ENCODE results near the gene EFNA1.

EFNA1 gene

DNA sequence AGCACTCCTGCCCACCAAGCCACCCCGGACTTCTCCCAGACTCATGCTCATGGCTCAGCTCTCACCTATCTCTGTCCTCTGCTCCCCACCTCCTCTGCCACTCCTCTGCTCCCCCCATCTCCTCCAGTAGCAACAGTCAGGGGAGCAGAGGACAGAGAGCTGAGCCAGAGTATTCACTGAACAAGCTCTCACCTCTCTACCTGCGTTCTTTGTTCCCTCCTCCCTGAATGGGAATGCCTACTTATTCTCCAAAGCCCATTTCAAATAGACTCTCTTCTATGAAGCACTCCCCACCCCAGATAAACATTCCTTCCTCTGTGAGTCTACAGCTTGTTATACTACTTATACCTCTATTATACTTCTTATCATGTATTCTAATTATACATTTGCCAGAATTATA lies 6.4 kb upstream of the EFNA1 start:
- no peak for DNase-seq (ENCODE audit: extremely low spot score)
- ChIA-PET CTCF (interaction anchor here (0.6 to 1.1 kb wide), 3 partner anchors 24 to 302 kb away, joined by 3 to 5 read pairs (median 3); no protein-coding TSS in a partner anchor), POLR2A (interaction anchor here (0.8 kb wide), 1 partner anchor 14 kb away, joined by 3 read pairs; the partner anchor contains the start of gene SLC50A1)
- no peak for TF ChIP-seq HDGF (IDR thresholded peaks at IDR 0.05; ENCODE audit: borderline replicate concordance)
- TF ChIP-seq BHLHE40 (IDR thresholded peaks at IDR 0.05; ENCODE audit: borderline replicate concordance): no peak
- no peak for TF ChIP-seq SP1 (IDR thresholded peaks at IDR 0.05)
- TF ChIP-seq FOXM1 (IDR thresholded peaks at IDR 0.05; ENCODE audit: borderline replicate concordance): no peak
- no peak for TF ChIP-seq FOXA1 (IDR thresholded peaks at IDR 0.05)
- no peak for TF ChIP-seq ZNF384 (IDR thresholded peaks at IDR 0.05)
- no peak for TF ChIP-seq CTBP1 (IDR thresholded peaks at IDR 0.05; ENCODE audit: borderline replicate concordance)
- TF ChIP-seq TARDBP (IDR thresholded peaks at IDR 0.05): no peak
- no peak for TF ChIP-seq LEF1 (IDR thresholded peaks at IDR 0.05; ENCODE audit: borderline replicate concordance)

- no peak for DNase-seq (ENCODE audit: extremely low spot score)
- ChIA-PET CTCF (interaction anchor here (1.0 to 1.2 kb wide), 2 partner anchors 27 to 51 kb away, joined by 3 read pairs; partner anchors contain the start of gene KRTCAP2), POLR2A (interaction anchor here (2.0 kb wide), 1 partner anchor 51 kb away, joined by 5 read pairs; the partner anchor contains the start of gene KRTCAP2)
- TF ChIP-seq SUZ12 (IDR thresholded peaks at IDR 0.05): no peak
- no peak for TF ChIP-seq ARNT (IDR thresholded peaks at IDR 0.05)
- no peak for TF ChIP-seq NFRKB (IDR thresholded peaks at IDR 0.05)
- TF ChIP-seq CTBP1 (IDR thresholded peaks at IDR 0.05; ENCODE audit: borderline replicate concordance): no peak
- no peak for TF ChIP-seq PKNOX1 (IDR thresholded peaks at IDR 0.05)
- no peak for TF ChIP-seq SP1 (IDR thresholded peaks at IDR 0.05)
- no peak for TF ChIP-seq L3MBTL2 (conservative IDR thresholded peaks at IDR 0.05)
- no peak for TF ChIP-seq BHLHE40 (IDR thresholded peaks at IDR 0.05; ENCODE audit: borderline replicate concordance)
- no peak for TF ChIP-seq FOXM1 (IDR thresholded peaks at IDR 0.05; ENCODE audit: borderline replicate concordance)
- no peak for TF ChIP-seq LEF1 (IDR thresholded peaks at IDR 0.05; ENCODE audit: borderline replicate concordance)
- TF ChIP-seq TARDBP (IDR thresholded peaks at IDR 0.05): no peak
- TF ChIP-seq ELF4 (IDR thresholded peaks at IDR 0.05): no peak
- no peak for TF ChIP-seq HDGF (IDR thresholded peaks at IDR 0.05; ENCODE audit: borderline replicate concordance)
- no peak for TF ChIP-seq ZNF384 (IDR thresholded peaks at IDR 0.05)
Measured at GRCh38 chr1:155122308-155122707, 5.4 kb upstream of the EFNA1 start.

DNA sequence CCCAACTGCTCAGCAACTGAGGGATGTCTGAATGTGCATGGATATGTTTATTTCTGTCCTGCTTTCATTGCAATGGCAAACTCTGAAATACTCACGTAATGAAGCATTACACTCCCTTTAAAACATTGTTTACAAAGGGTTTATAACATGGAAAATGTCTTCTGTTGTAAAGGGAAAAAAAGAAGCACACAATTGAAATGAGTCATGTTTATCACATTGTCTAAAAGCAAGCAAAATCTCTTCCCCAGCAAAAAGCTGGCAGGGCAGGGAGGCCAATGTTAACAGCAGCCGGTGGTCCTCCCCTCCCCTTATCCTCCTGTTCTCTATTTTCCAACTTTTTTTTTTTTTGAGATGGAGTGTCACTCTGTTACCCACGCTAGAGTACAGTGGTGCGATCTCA lies 3.9 kb upstream of the EFNA1 start:
- CTCF ChIA-PET: interaction anchor here (1.8 kb wide), 1 partner anchor 44 kb away, joined by 4 read pairs; no protein-coding TSS in a partner anchor
- TF ChIP-seq BHLHE40 (IDR thresholded peaks at IDR 0.05; ENCODE audit: borderline replicate concordance) (no peak), HDGF (IDR thresholded peaks at IDR 0.05; ENCODE audit: borderline replicate concordance) (no peak), FOXA1 (IDR thresholded peaks at IDR 0.05) (no peak), ARNT (IDR thresholded peaks at IDR 0.05) (no peak)
- DNase-seq (ENCODE audit: extremely low spot score): no peak
- POLR2A ChIA-PET: interaction anchor here (1.2 to 1.4 kb wide), 2 partner anchors 49 to 70 kb away, joined by 4 read pairs; partner anchors contain the start of gene KRTCAP2

- POLR2A ChIA-PET: interaction anchor here (1.0 to 4.1 kb wide), 8 partner anchors 9 to 69 kb away, joined by 3 to 48 read pairs (median 4); partner anchors contain the start of genes DPM3, KRTCAP2 and SLC50A1
- no peak for TF ChIP-seq ELF4 (IDR thresholded peaks at IDR 0.05)
- TF ChIP-seq SUZ12 (IDR thresholded peaks at IDR 0.05): no peak
- no peak for DNase-seq (ENCODE audit: extremely low spot score)
- CTCF ChIA-PET: interaction anchor here (1.8 to 2.3 kb wide), 3 partner anchors 33 to 43 kb away, joined by 4 to 10 read pairs (median 8); no protein-coding TSS in a partner anchor
Measured at GRCh38 chr1:155124503-155125463, 2.9 kb upstream of the EFNA1 start.

GRCh38 chr1:155125511-155125945 lies 2.1 kb upstream of the EFNA1 start:
- POLR2A ChIA-PET: interaction anchor here (0.7 to 4.1 kb wide), 10 partner anchors 9 to 148 kb away, joined by 3 to 48 read pairs (median 4); partner anchors contain the start of genes CLK2, DPM3, KRTCAP2 and SLC50A1
- CTCF ChIA-PET: interaction anchor here (1.9 to 2.3 kb wide), 2 partner anchors 34 to 42 kb away, joined by 8 to 10 read pairs; no protein-coding TSS in a partner anchor
- DNase-seq (ENCODE audit: extremely low spot score): no peak
- TF ChIP-seq SUZ12 (IDR thresholded peaks at IDR 0.05): no peak
- no peak for TF ChIP-seq ZNF384 (IDR thresholded peaks at IDR 0.05)
- TF ChIP-seq TARDBP (IDR thresholded peaks at IDR 0.05): no peak
- no peak for TF ChIP-seq FOXM1 (IDR thresholded peaks at IDR 0.05; ENCODE audit: borderline replicate concordance)
- TF ChIP-seq L3MBTL2 (conservative IDR thresholded peaks at IDR 0.05): no peak
- no peak for TF ChIP-seq LEF1 (IDR thresholded peaks at IDR 0.05; ENCODE audit: borderline replicate concordance)
- TF ChIP-seq BHLHE40 (IDR thresholded peaks at IDR 0.05; ENCODE audit: borderline replicate concordance): no peak

GRCh38 chr1:155125946-155126555 lies 1.6 kb upstream of the EFNA1 start:
- CTCF ChIA-PET: interaction anchor here (0.8 to 2.3 kb wide), 4 partner anchors 24 to 41 kb away, joined by 3 to 10 read pairs (median 6); no protein-coding TSS in a partner anchor
- POLR2A ChIA-PET: interaction anchor here (0.7 to 4.1 kb wide), 12 partner anchors 10 to 147 kb away, joined by 3 to 48 read pairs (median 4); partner anchors contain the start of genes CLK2, DPM3, KRTCAP2 and SLC50A1
- TF ChIP-seq L3MBTL2 (conservative IDR thresholded peaks at IDR 0.05) (peak; percentile 82), FOXA1 (IDR thresholded peaks at IDR 0.05) (no peak)
- DNase-seq (ENCODE audit: extremely low spot score): peak; percentile 48
